Keratinocyte (primary cell): ENCODE data around the gene PTEN.

Source experiments
- EZH2 ChIP-seq: IDR thresholded peaks from one replicate; pipeline ENCODE4 v1.6.1; 2012; ENCODE audit warnings: inconsistent platforms, mild to moderate bottlenecking, low read length, moderate library complexity
- TF ChIP-seq, protein P1 (sequence below), 3 experiments: IDR thresholded peaks in 1 of 3; conservative IDR thresholded peaks in 1 of 3; optimal IDR thresholded peaks in 1 of 3; 2 replicates in 2 of 3; 3 replicates in 1 of 3; pipeline versions ENCODE3 to v1.5.1; 2011; ENCODE audit warnings: low read length in 3 of 3, mild to moderate bottlenecking in 3 of 3, moderate library complexity in 2 of 3, control low read depth in 1 of 3, inconsistent platforms in 1 of 3; ENCODE audit not compliant: insufficient read depth in 2 of 3; ENCODE audit errors: extremely low read depth in 1 of 3

DNA sequence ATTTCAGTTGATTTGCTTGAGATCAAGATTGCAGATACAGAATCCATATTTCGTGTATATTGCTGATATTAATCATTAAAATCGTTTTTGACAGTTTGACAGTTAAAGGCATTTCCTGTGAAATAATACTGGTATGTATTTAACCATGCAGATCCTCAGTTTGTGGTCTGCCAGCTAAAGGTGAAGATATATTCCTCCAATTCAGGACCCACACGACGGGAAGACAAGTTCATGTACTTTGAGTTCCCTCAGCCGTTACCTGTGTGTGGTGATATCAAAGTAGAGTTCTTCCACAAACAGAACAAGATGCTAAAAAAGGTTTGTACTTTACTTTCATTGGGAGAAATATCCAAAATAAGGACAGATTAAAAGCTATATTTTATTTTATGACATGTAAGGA lies 94.3 kb downstream of the PTEN start:
- TF ChIP-seq, protein P1, sequence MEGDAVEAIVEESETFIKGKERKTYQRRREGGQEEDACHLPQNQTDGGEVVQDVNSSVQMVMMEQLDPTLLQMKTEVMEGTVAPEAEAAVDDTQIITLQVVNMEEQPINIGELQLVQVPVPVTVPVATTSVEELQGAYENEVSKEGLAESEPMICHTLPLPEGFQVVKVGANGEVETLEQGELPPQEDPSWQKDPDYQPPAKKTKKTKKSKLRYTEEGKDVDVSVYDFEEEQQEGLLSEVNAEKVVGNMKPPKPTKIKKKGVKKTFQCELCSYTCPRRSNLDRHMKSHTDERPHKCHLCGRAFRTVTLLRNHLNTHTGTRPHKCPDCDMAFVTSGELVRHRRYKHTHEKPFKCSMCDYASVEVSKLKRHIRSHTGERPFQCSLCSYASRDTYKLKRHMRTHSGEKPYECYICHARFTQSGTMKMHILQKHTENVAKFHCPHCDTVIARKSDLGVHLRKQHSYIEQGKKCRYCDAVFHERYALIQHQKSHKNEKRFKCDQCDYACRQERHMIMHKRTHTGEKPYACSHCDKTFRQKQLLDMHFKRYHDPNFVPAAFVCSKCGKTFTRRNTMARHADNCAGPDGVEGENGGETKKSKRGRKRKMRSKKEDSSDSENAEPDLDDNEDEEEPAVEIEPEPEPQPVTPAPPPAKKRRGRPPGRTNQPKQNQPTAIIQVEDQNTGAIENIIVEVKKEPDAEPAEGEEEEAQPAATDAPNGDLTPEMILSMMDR (optimal IDR thresholded peaks at IDR 0.05 in 1 of 3, IDR thresholded peaks at IDR 0.05 in 1 of 3, conservative IDR thresholded peaks at IDR 0.05 in 1 of 3; ENCODE audit: extremely low read depth in 1 of 3, insufficient read depth in 2 of 3, low read length in 3 of 3), result no peak
- no peak for TF ChIP-seq EZH2
